H9 (cell line): ENCODE data around the gene ARMH3. TPM values are rescaled to one million over a fixed set of nuclear protein-coding genes. Genes with fewer than 3 reads are reported as not detected.

Experiments used
- DNase-seq: peaks from one replicate; pipeline ENCODE4 v3.0.0-alpha.2; 2017
- H2AFZ ChIP-seq: one replicate; pipeline ENCODE4 v1.6.1; 2013; ENCODE audit warnings: mild to moderate bottlenecking, low read length, control low read depth, moderate library complexity
- H2AK5ac ChIP-seq: 2 replicates; pipeline ENCODE4 v1.6.1; 2013; ENCODE audit warnings: low read length, control low read depth, mixed read lengths; ENCODE audit not compliant: insufficient read length
- H2BK120ac ChIP-seq: one replicate; pipeline ENCODE4 v1.6.1; 2013; ENCODE audit warnings: low read depth, mild to moderate bottlenecking, low read length, control low read depth, inconsistent platforms; ENCODE audit not compliant: poor library complexity, severe bottlenecking
- H2BK12ac ChIP-seq: 2 replicates; pipeline ENCODE4 v1.6.1; 2013; ENCODE audit warnings: low read length, control low read depth, mixed read lengths, low read depth; ENCODE audit not compliant: insufficient read length
- H2BK15ac ChIP-seq: 2 replicates; pipeline ENCODE4 v1.6.1; 2013; ENCODE audit warnings: low read depth, low read length, control low read depth
- H2BK20ac ChIP-seq: one replicate; pipeline ENCODE4 v1.6.1; 2013; ENCODE audit warnings: low read depth, mild to moderate bottlenecking, low read length, control low read depth, inconsistent platforms; ENCODE audit not compliant: poor library complexity, severe bottlenecking
- H2BK5ac ChIP-seq: 2 replicates; pipeline ENCODE4 v1.6.1; 2013; ENCODE audit warnings: low read length, control low read depth, mixed read lengths; ENCODE audit not compliant: insufficient read length
- H3K14ac ChIP-seq: 2 replicates; pipeline ENCODE4 v1.6.1; 2013; ENCODE audit warnings: low read length, control low read depth; ENCODE audit not compliant: insufficient read depth
- H3K18ac ChIP-seq: 2 replicates; pipeline ENCODE4 v1.6.1; 2013; ENCODE audit warnings: low read depth, mild to moderate bottlenecking, mixed read lengths, low read length, control low read depth; ENCODE audit not compliant: insufficient read length
- H3K23ac ChIP-seq: 2 replicates; pipeline ENCODE4 v1.6.1; 2013; ENCODE audit warnings: low read length, control low read depth, mixed read lengths, low read depth; ENCODE audit not compliant: insufficient read length
- H3K23me2 ChIP-seq: 2 replicates; pipeline ENCODE4 v1.6.1; 2013; ENCODE audit warnings: low read depth, mild to moderate bottlenecking, mixed read lengths, low read length, control low read depth; ENCODE audit not compliant: insufficient read length, poor library complexity, severe bottlenecking
- H3K27ac ChIP-seq: 2 replicates; pipeline ENCODE4 v1.5.1; 2013; ENCODE audit warnings: low read length, control low read depth, mixed read lengths, low read depth; ENCODE audit not compliant: insufficient read length
- H3K27me3 ChIP-seq: 2 replicates; pipeline ENCODE4 v1.6.1; 2013; ENCODE audit warnings: low read length, control low read depth, inconsistent platforms; ENCODE audit not compliant: insufficient read depth
- H3K4ac ChIP-seq: 2 replicates; pipeline ENCODE4 v1.6.1; 2013; ENCODE audit warnings: low read depth, mild to moderate bottlenecking, control low read depth, inconsistent platforms, low read length, moderate library complexity
- H3K4me1 ChIP-seq: 2 replicates; pipeline ENCODE4 v1.6.1; 2013; ENCODE audit warnings: low read length, control low read depth, inconsistent platforms; ENCODE audit not compliant: insufficient read depth
- H3K4me2 ChIP-seq: 2 replicates; pipeline ENCODE4 v1.6.1; 2013; ENCODE audit warnings: low read length, control low read depth, mixed read lengths; ENCODE audit not compliant: insufficient read length, insufficient read depth
- H3K56ac ChIP-seq: 2 replicates; pipeline ENCODE4 v1.6.1; 2013; ENCODE audit warnings: low read depth, mild to moderate bottlenecking, mixed read lengths, low read length, control low read depth; ENCODE audit not compliant: insufficient read length
- H3K79me1 ChIP-seq: 2 replicates; pipeline ENCODE4 v1.6.1; 2013; ENCODE audit warnings: low read depth, mild to moderate bottlenecking, moderate library complexity, low read length, control low read depth, inconsistent platforms; ENCODE audit not compliant: insufficient read depth, poor library complexity, severe bottlenecking
- H3K79me2 ChIP-seq: 2 replicates; pipeline ENCODE4 v1.6.1; 2013; ENCODE audit warnings: low read length, control low read depth, inconsistent platforms; ENCODE audit not compliant: insufficient read depth
- H3K9ac ChIP-seq: 2 replicates; pipeline ENCODE4 v1.6.1; 2013; ENCODE audit warnings: low read length, control low read depth, mixed read lengths; ENCODE audit not compliant: insufficient read length; ENCODE audit errors: extremely low read depth
- H3K9me3 ChIP-seq: one replicate; pipeline ENCODE4 v1.6.1; 2013; ENCODE audit warnings: low read depth, low read length, inconsistent platforms; ENCODE audit not compliant: control insufficient read depth
- H3T11ph ChIP-seq: one replicate; pipeline ENCODE4 v1.6.1; 2013; ENCODE audit warnings: mild to moderate bottlenecking, low read length, control low read depth, inconsistent platforms
- H4K20me1 ChIP-seq: one replicate; pipeline ENCODE4 v1.6.1; 2013; ENCODE audit not compliant: control insufficient read depth, insufficient read length, insufficient read depth
- H4K5ac ChIP-seq: 2 replicates; pipeline ENCODE4 v1.6.1; 2013; ENCODE audit warnings: low read depth, mild to moderate bottlenecking, mixed read lengths, low read length, control low read depth; ENCODE audit not compliant: insufficient read length
- H4K8ac ChIP-seq: replicated peaks from 2 replicates; pipeline ENCODE4 v1.6.1; 2013; ENCODE audit warnings: low read length, control low read depth, mixed read lengths, low read depth; ENCODE audit not compliant: insufficient read length
- H4K91ac ChIP-seq: 2 replicates; pipeline ENCODE4 v1.6.1; 2013; ENCODE audit warnings: low read depth, mild to moderate bottlenecking, moderate library complexity, mixed read lengths, low read length, control low read depth; ENCODE audit not compliant: insufficient read length
- H3K27ac Mint-ChIP-seq, 3 experiments: 2 replicates in 2 of 3; 3 replicates in 1 of 3; pipeline ENCODE4 v1.8.0; 2020 to 2021; ENCODE audit warnings: mixed read lengths in 3 of 3, mild to moderate bottlenecking in 1 of 3, moderate library complexity in 1 of 3
- H3K27me3 Mint-ChIP-seq: 2 replicates; pipeline ENCODE4 v1.8.0; 2021; ENCODE audit warnings: low read depth, mild to moderate bottlenecking, moderate library complexity, mixed read lengths
- H3K36me3 Mint-ChIP-seq, 3 experiments: 2 replicates in 2 of 3; 3 replicates in 1 of 3; pipeline ENCODE4 v1.8.0; 2020 to 2021; ENCODE audit warnings: low read depth in 3 of 3, mixed read lengths in 3 of 3; ENCODE audit not compliant: insufficient read depth in 1 of 3
- H3K4me1 Mint-ChIP-seq, 2 experiments: 2 replicates each; pipeline ENCODE4 v1.8.0; 2020; ENCODE audit warnings: mixed read lengths in 2 of 2
- H3K4me3 Mint-ChIP-seq, 2 experiments: 2 replicates in 1 of 2; 3 replicates in 1 of 2; pipeline ENCODE4 v1.8.0; 2020 to 2021; ENCODE audit warnings: mild to moderate bottlenecking in 2 of 2, mixed read lengths in 2 of 2, moderate library complexity in 1 of 2
- H3K9me3 Mint-ChIP-seq, 2 experiments: 2 replicates in 1 of 2; 3 replicates in 1 of 2; pipeline ENCODE4 v1.8.0; 2020; ENCODE audit warnings: mild to moderate bottlenecking in 2 of 2, mixed read lengths in 2 of 2, moderate library complexity in 1 of 2
- WGBS: extraction: QIAGEN DNeasy Blood & Tissue Kit; methylation state at CpG from one replicate; pipeline ENCODE4 v1.1.7; 2013; ENCODE audit warnings: missing lambda C conversion rate, low lambda C conversion rate, mixed read lengths; ENCODE audit not compliant: insufficient read length; ENCODE audit errors: extremely low coverage; 5-methylcytosine and 5-hydroxymethylcytosine counted together
- total RNA-seq: library from RNA; stranded (reverse); gene quantifications from 2 replicates; pipeline ENCODE4 v1.2.1, GENCODE V29; 2021
- TF ChIP-seq, protein P1 (sequence below): fragments of 200-600 bp; sonication (generic); conservative IDR thresholded peaks from 3 replicates; pipeline ENCODE4 v1.8.0; 2021; ENCODE audit warnings: antibody characterized with exemption, mild to moderate bottlenecking

ARMH3 gene
- total RNA-seq, 1 experiment from 2014 or later, result 20.4 TPM

DNA sequence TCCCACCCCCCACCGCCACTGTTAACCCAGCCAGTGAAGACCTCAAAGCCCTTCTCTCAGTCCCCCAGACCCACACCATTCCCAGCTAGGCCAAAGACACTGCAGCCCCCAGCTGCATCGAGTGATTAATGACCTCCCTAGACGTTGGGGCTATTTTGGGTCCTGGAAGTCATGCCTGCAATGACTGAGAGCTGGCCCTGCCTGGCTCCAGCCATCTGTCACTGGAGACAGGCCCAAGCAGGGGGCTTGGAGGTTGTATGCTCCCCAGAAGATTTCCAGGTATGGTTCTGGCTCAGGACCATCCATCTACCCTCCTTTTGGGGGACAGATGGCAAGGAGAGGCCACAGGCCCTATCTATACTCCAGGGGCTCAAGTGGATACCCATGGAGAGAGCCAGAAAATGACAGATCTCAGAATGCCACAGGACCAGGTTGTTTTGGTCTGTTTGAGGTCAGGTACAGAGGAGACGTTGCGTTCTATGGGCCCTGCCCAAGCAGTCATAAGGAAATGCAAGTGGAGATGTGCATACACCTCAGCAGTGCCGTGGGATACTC, 217.5 kb downstream of the ARMH3 start:
- Histone ChIP-seq H4K5ac (no peak overlapping the region), H3K23me2 (peaks cover 9% of the 10 kb centered on the region), H3K4ac (no peak overlapping the region), H2AFZ (no peak overlapping the region), H3K9me3 (no peaks in the 10 kb centered on the region), H3T11ph (no peak overlapping the region), H3K79me2 (no peaks in the 10 kb centered on the region), H3K18ac (no peak overlapping the region), H2BK12ac (no peak overlapping the region), H4K91ac (no peak overlapping the region), H2AK5ac (no peak overlapping the region), H2BK5ac (no peak overlapping the region), H3K27ac (no peak overlapping the region), H4K8ac (no peak overlapping the region), H3K79me1 (no peaks in the 10 kb centered on the region), H3K23ac (no peak overlapping the region), H2BK20ac (no peak overlapping the region), H2BK15ac (no peak overlapping the region), H2BK120ac (no peak overlapping the region), H4K20me1 (peaks cover 2% of the 10 kb centered on the region), H3K4me1 (peaks cover 3% of the 10 kb centered on the region; the same call in 1 of the 2 replicates), H3K4me2 (peak overlapping the region; percentile 77), H3K9ac (no peak overlapping the region), H3K14ac (no peak overlapping the region), H3K56ac (no peak overlapping the region), H3K27me3 (peaks cover 15% of the 10 kb centered on the region; the same call in 1 of the 2 replicates)
- Mint-ChIP-seq H3K4me1 (peaks cover 22 to 47% of the 10 kb centered on the region in 2 experiments), H3K27me3 (peaks cover 29% of the 10 kb centered on the region), H3K27ac (no peak overlapping the region), H3K4me3 (peak overlapping the region in 1 of 2 experiments; percentile 92; a peak in 2 of 5 replicates), H3K9me3 (no peaks in the 10 kb centered on the region), H3K36me3 (no peaks in the 10 kb centered on the region)
- no CpG with 5 or more reads among the region's 6 CpGs for WGBS
- TF ChIP-seq, protein P1, sequence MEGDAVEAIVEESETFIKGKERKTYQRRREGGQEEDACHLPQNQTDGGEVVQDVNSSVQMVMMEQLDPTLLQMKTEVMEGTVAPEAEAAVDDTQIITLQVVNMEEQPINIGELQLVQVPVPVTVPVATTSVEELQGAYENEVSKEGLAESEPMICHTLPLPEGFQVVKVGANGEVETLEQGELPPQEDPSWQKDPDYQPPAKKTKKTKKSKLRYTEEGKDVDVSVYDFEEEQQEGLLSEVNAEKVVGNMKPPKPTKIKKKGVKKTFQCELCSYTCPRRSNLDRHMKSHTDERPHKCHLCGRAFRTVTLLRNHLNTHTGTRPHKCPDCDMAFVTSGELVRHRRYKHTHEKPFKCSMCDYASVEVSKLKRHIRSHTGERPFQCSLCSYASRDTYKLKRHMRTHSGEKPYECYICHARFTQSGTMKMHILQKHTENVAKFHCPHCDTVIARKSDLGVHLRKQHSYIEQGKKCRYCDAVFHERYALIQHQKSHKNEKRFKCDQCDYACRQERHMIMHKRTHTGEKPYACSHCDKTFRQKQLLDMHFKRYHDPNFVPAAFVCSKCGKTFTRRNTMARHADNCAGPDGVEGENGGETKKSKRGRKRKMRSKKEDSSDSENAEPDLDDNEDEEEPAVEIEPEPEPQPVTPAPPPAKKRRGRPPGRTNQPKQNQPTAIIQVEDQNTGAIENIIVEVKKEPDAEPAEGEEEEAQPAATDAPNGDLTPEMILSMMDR, result no peak
- DNase-seq, result no peak
